GM12864 (cell line): ENCODE measurements around the gene MYLIP.

Experiments
- DNase-seq: peaks from one replicate; pipeline ENCODE4 v3.0.0-alpha.2; 2011; ENCODE audit warnings: low read depth
- H3K4me3 ChIP-seq: 2 replicates; pipeline ENCODE4 v1.5.1; 2011; ENCODE audit warnings: mild to moderate bottlenecking, low read depth, low read length, control low read depth
- TF ChIP-seq, protein P1 (sequence below): IDR thresholded peaks from 2 replicates; pipeline ENCODE4 v1.5.1; 2011; ENCODE audit warnings: low read depth, mild to moderate bottlenecking, moderate library complexity, low read length, control low read depth, inconsistent platforms; ENCODE audit errors: missing control alignments

Gene MYLIP

GRCh38 chr6:16130437-16130891, 1.6 kb downstream of the MYLIP start:
- DNase-seq = no peak
- peak overlapping the region; percentile 74 for H3K4me3 ChIP-seq
- TF ChIP-seq, protein P1, sequence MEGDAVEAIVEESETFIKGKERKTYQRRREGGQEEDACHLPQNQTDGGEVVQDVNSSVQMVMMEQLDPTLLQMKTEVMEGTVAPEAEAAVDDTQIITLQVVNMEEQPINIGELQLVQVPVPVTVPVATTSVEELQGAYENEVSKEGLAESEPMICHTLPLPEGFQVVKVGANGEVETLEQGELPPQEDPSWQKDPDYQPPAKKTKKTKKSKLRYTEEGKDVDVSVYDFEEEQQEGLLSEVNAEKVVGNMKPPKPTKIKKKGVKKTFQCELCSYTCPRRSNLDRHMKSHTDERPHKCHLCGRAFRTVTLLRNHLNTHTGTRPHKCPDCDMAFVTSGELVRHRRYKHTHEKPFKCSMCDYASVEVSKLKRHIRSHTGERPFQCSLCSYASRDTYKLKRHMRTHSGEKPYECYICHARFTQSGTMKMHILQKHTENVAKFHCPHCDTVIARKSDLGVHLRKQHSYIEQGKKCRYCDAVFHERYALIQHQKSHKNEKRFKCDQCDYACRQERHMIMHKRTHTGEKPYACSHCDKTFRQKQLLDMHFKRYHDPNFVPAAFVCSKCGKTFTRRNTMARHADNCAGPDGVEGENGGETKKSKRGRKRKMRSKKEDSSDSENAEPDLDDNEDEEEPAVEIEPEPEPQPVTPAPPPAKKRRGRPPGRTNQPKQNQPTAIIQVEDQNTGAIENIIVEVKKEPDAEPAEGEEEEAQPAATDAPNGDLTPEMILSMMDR = no peak

DNA sequence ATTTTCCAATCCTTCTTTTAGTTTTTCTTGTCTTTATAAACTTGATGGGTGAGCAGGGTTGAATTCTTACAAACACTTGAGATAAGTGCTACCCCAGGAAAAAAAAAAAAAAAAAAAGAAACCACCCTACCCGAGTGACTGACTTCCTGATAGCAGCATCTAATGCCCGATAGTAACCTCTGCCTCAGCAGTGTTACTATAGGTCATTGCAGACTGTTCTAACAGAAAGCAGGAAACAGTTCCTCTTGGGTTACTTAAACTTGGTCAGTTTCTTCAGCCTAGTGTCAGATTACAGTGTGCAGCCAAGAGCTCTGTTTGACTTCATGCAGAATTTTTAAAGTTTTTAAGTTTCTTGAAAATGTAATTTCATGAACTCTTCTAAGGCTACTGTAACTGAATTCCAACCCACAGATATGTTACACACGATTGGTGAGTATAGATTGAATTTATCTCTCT, 2.1 kb downstream of the MYLIP start:
- DNase-seq = peak; percentile 85
- peak overlapping the region; percentile 74 for H3K4me3 ChIP-seq
- TF ChIP-seq, protein P1 = no peak

GRCh38 chr6:16132909-16133308, 4.0 kb downstream of the MYLIP start:
- H3K4me3 ChIP-seq = peak overlapping the region; percentile 14
- TF ChIP-seq, protein P1 = no peak
- DNase-seq = no peak

DNA sequence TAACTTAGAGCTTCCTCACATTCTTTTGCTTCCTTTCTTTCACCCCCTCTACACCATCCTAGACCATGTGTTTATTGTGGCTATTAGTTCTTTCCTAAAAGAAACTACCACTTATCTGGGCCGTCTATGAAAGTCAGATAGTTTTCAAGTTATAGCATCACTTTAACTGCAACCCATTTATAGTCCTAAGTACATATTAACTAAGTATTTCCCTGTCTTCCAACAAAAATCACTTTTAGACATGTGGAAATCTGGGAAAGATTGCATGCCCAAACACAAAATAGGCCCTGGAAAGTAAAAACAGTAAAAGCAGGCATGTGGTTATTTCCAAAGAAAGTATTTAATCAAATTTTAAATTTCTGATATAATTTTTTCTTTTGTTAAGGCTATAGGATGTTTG, 5.5 kb downstream of the MYLIP start:
- no peak for DNase-seq
- H3K4me3 ChIP-seq = no peak overlapping the region
- TF ChIP-seq, protein P1 = no peak

- TF ChIP-seq, protein P1 = no peak
- no peak overlapping the region for H3K4me3 ChIP-seq
- DNase-seq = no peak
These were observed 6.2 kb downstream of the MYLIP start for GRCh38 chr6:16135066-16135465.

- DNase-seq = no peak
- TF ChIP-seq, protein P1 = no peak
- no peak overlapping the region for H3K4me3 ChIP-seq
These were observed 7.2 kb downstream of the MYLIP start for GRCh38 chr6:16136091-16136490.

DNA sequence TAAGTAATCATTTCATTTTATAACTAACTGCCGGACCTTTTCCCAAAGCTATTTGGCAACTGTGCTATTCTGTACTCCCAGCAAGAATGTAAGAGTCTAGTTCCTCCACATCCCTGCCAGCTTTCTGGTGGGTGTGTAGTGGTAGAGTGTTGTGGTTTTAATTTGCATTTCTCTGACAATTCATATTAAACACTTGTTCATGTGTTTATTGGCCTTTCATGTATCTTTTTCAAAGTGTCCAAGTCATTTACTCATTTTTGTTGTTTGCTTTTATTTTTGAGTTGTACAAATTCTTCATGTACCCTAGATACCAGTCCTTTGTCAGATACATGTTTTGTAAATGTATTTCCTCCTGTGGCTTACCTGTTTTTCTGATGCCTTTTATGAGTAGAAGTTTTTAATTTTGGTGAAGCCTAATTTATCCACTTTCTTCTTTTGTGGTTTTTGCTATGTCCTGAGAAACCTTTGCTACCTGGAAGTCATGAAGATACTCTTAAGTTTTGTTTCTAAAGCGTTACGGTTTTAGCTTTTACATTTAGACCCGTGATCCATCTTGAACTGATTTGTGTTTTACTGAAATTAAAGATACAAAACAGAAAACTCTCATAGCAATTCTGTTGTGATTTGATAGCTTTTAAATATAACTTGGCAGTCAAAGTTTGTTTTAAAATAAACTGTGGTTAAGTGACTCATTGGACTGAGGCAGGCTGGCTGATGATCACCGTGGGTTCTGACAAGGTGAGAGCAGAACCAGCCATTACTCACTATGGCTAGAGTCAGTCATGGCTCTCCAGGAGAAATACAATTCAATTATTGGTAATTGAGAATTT, 8.0 kb downstream of the MYLIP start:
- DNase-seq = no peak
- H3K4me3 ChIP-seq = no peak overlapping the region
- TF ChIP-seq, protein P1 = no peak
